ENCODE results near the gene LRRC57. TPM values are rescaled to one million over a fixed set of nuclear protein-coding genes. Genes with fewer than 3 reads are reported as not detected.

LRRC57 gene
- total RNA-seq, 4 donors from 2014 or later: 17.1 to 21.2 (median 18.6) TPM

- no peak overlapping the region for H3K4me3 ChIP-seq (replicated peaks in 1 of 3)
- H3K4me1 ChIP-seq: no peaks in the 10 kb centered on the region
- TF ChIP-seq POLR2A (IDR thresholded peaks at IDR 0.05) (no peak), CTCF (IDR thresholded peaks at IDR 0.05) (no peak)
- no peaks in the 10 kb centered on the region for H3K27me3 ChIP-seq
- no peaks in the 10 kb centered on the region for H3K9me3 ChIP-seq
- H3K27ac ChIP-seq: no peak overlapping the region
- no peak for DNase-seq
- H3K36me3 ChIP-seq: peaks cover 12 to 29% of the 10 kb centered on the region in 2 donors
- intact Hi-C loops (cut with DNase I): no loop called here
- 94% methylated on average over 2 of the region's 2 CpGs for WGBS, 2 donors
Observed at GRCh38 chr15:42523331-42523730, 25.3 kb downstream of the LRRC57 start.

- no peaks in the 10 kb centered on the region for H3K27me3 ChIP-seq
- 67 to 83% methylated on average over 4 of the region's 4 CpGs for WGBS, 2 donors
- no peaks in the 10 kb centered on the region for H3K9me3 ChIP-seq
- H3K4me3 ChIP-seq (replicated peaks in 1 of 3): no peak overlapping the region
- TF ChIP-seq POLR2A (IDR thresholded peaks at IDR 0.05): no peak
- TF ChIP-seq CTCF (IDR thresholded peaks at IDR 0.05): no peak
- DNase-seq: no peak
- no peak overlapping the region for H3K27ac ChIP-seq
- H3K4me1 ChIP-seq: peaks cover 3 to 7% of the 10 kb centered on the region in 2 donors
- peaks cover 10 to 14% of the 10 kb centered on the region in 2 donors for H3K36me3 ChIP-seq
- intact Hi-C loops (cut with DNase I): no loop called here
Observed at GRCh38 chr15:42511007-42511391, 37.6 kb downstream of the LRRC57 start.

- H3K4me1 ChIP-seq: peaks cover 3 to 7% of the 10 kb centered on the region in 2 donors
- 92 to 95% methylated on average over 4 of the region's 4 CpGs for WGBS, 2 donors
- intact Hi-C loops (cut with DNase I): no loop called here
Observed at GRCh38 chr15:42510258-42511006, 38.2 kb downstream of the LRRC57 start.

GRCh38 chr15:42508263-42508690 is 40.3 kb downstream of the LRRC57 start:
- intact Hi-C loops (cut with DNase I): loop anchor here (5.0 kb wide), 1 partner anchor 139 kb away; no protein-coding TSS in a partner anchor
- Histone ChIP-seq H3K4me3 (replicated peaks in 1 of 3) (no peak overlapping the region), H3K27me3 (no peaks in the 10 kb centered on the region), H3K27ac (no peak overlapping the region), H3K4me1 (peaks cover 10 to 16% of the 10 kb centered on the region in 2 donors), H3K9me3 (no peaks in the 10 kb centered on the region), H3K36me3 (no peaks in the 10 kb centered on the region)
- TF ChIP-seq POLR2A (IDR thresholded peaks at IDR 0.05) (no peak), CTCF (IDR thresholded peaks at IDR 0.05) (no peak)
- no peak for DNase-seq
- 69 to 76% methylated on average over 9 of the region's 9 CpGs for WGBS, 2 donors

More at GRCh38 chr15:42510258-42511006, 38.2 kb downstream of the LRRC57 start:
- no peak for TF ChIP-seq POLR2A (IDR thresholded peaks at IDR 0.05)
- TF ChIP-seq CTCF (IDR thresholded peaks at IDR 0.05): no peak
- no peak overlapping the region for H3K4me3 ChIP-seq (replicated peaks in 1 of 3)
- H3K36me3 ChIP-seq: peaks cover 9 to 12% of the 10 kb centered on the region in 2 donors
- H3K9me3 ChIP-seq: no peaks in the 10 kb centered on the region
- H3K27ac ChIP-seq: no peak overlapping the region
- DNase-seq: no peak
- H3K27me3 ChIP-seq: no peaks in the 10 kb centered on the region

- H3K4me3 ChIP-seq (replicated peaks in 1 of 3): no peak overlapping the region
- intact Hi-C loops (cut with DNase I): loop anchor here (5.0 kb wide), 1 partner anchor 140 kb away; no protein-coding TSS in a partner anchor
- DNase-seq: no peak
- H3K9me3 ChIP-seq: no peaks in the 10 kb centered on the region
- WGBS, 2 donors: 93% methylated on average over 4 of the region's 4 CpGs
- H3K27ac ChIP-seq: no peak overlapping the region
- H3K4me1 ChIP-seq: peaks cover 10 to 16% of the 10 kb centered on the region in 2 donors
- TF ChIP-seq POLR2A (IDR thresholded peaks at IDR 0.05): no peak
- no peak for TF ChIP-seq CTCF (IDR thresholded peaks at IDR 0.05)
- H3K36me3 ChIP-seq: no peaks in the 10 kb centered on the region
- no peaks in the 10 kb centered on the region for H3K27me3 ChIP-seq
Observed at GRCh38 chr15:42507514-42507913, 41.1 kb downstream of the LRRC57 start.
